T-helper 1 cell treated with Interleukin-12 subunit alpha and Interleukin-12 subunit beta and Interleukin-4 antibody, amounts not matched to agents 30 μg/mL and 1 μg/mL, for 36 hours (primary cell): ENCODE data around the gene LPAR1.
A peak's percentile ranks its signal among the peaks of the same experiment; 100 is the strongest.

Source experiments
- H3K27ac Mint-ChIP-seq: one replicate; pipeline ENCODE4 v1.8.0; 2021; ENCODE audit warnings: mild to moderate bottlenecking, mixed read lengths
- H3K27me3 Mint-ChIP-seq: one replicate; pipeline ENCODE4 v1.8.0; 2021; ENCODE audit warnings: low read depth, mixed read lengths
- H3K36me3 Mint-ChIP-seq: one replicate; pipeline ENCODE4 v1.8.0; 2021; ENCODE audit warnings: low read depth, mixed read lengths
- H3K4me1 Mint-ChIP-seq: one replicate; pipeline ENCODE4 v1.8.0; 2021; ENCODE audit warnings: low read depth, mixed read lengths
- H3K4me3 Mint-ChIP-seq: one replicate; pipeline ENCODE4 v1.8.0; 2021; ENCODE audit warnings: mild to moderate bottlenecking, moderate library complexity, mixed read lengths
- H3K9me3 Mint-ChIP-seq: one replicate; pipeline ENCODE4 v1.8.0; 2021; ENCODE audit warnings: mixed read lengths

LPAR1 gene

DNA sequence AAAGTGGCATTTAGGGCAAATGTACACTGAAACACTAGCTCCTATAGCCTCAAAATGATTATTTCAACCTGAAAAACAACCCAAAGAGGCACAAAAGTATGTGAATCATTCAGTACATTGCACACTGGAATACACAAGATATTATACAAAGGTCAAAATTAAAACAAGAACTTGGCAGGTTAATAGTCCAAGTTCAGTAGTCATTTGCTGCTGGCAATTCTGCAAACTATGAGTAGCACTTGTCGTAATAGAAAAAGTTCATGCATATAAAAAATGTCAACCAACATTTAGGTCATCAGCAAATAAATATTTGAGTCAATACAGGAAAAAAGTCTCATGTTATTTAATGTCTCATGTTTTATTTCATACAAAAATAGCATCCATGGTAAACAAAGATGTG is 98.7 kb downstream of the LPAR1 start:
- no peaks in the 10 kb centered on the region for H3K4me1 Mint-ChIP-seq
- no peak overlapping the region for H3K27ac Mint-ChIP-seq
- no peak overlapping the region for H3K4me3 Mint-ChIP-seq
- peaks cover 14% of the 10 kb centered on the region for H3K9me3 Mint-ChIP-seq
- H3K27me3 Mint-ChIP-seq: no peaks in the 10 kb centered on the region
- H3K36me3 Mint-ChIP-seq: no peaks in the 10 kb centered on the region

DNA sequence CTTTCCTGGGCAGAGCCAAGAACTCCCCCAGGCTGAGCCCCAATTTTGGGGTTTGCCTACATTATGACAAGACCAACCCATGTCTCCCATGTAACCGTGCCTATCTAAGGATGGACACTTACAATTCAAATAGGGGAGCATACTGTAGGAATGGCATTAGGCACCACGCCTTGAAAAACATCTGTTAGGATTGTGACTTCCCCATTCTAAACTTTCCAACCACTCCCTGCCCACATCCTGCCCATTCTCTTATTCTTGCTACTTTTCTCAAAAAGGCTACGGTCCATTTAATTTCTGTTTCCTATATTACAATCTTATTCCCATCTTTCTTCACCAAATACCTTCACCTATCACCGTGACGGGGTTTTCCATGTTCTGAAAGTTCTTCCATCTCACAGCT is 99.2 kb downstream of the LPAR1 start:
- no peak overlapping the region for H3K4me3 Mint-ChIP-seq
- no peaks in the 10 kb centered on the region for H3K36me3 Mint-ChIP-seq
- H3K27ac Mint-ChIP-seq: no peak overlapping the region
- no peaks in the 10 kb centered on the region for H3K4me1 Mint-ChIP-seq
- peaks cover 14% of the 10 kb centered on the region for H3K9me3 Mint-ChIP-seq
- no peaks in the 10 kb centered on the region for H3K27me3 Mint-ChIP-seq

DNA sequence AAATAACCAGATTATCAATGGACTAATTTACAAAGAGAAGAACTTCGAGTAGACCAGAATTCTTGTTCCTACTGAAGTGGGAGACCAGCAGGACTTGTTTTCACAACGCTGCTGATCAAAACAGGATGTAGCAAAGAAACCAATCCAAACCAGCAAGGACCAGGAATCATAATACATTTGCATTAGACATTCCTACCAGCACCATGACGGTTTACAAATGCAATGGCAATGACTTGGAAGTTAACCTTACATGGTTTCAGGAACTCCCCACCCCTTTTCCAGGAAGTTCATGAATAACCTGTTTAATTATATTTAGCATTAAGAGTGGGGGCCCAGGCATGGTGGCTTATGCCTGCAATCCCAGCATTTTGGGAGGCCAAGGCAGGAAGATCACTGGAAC is 100.0 kb downstream of the LPAR1 start:
- no peak overlapping the region for H3K4me3 Mint-ChIP-seq
- no peak overlapping the region for H3K27ac Mint-ChIP-seq
- no peaks in the 10 kb centered on the region for H3K36me3 Mint-ChIP-seq
- no peaks in the 10 kb centered on the region for H3K27me3 Mint-ChIP-seq
- peaks cover 14% of the 10 kb centered on the region for H3K9me3 Mint-ChIP-seq
- peaks cover 4% of the 10 kb centered on the region for H3K4me1 Mint-ChIP-seq

DNA sequence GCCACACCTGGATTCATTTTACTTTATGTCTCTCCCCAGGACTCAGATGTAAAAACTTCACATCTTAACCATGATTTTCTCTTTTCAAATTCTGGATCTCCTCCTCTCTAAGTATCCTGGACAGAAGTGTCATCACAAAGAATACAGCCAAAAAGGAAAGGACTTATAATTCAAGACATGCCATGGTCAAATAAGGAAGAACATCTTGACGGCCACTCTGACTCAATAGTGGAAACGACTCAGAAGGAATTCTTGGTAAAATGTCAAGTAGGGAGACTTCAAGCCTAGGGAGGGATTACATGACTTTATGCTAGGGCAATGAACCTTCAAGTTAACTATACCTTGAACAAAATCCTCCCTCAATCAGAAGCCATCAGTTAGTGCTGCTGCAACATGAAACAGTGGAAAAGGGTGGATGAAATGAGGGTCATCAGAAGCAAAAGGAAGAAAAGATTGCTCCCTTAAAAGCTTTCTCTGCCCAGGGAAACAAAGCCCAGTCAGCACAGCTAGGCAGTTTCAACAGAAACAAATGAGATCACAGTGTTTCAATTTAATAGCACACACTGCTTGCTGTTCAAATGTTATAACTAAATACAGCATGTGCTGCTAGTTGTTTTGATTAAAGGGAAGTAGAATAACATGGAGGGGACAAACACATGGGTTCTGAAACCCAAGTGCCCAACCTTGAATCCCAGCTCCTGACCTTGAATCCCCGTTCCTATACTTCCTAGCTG is 101.4 kb downstream of the LPAR1 start:
- no peaks in the 10 kb centered on the region for H3K27me3 Mint-ChIP-seq
- H3K4me3 Mint-ChIP-seq: no peak overlapping the region
- H3K27ac Mint-ChIP-seq: no peak overlapping the region
- H3K9me3 Mint-ChIP-seq: peaks cover 14% of the 10 kb centered on the region
- H3K4me1 Mint-ChIP-seq: peaks cover 5% of the 10 kb centered on the region
- H3K36me3 Mint-ChIP-seq: no peaks in the 10 kb centered on the region

DNA sequence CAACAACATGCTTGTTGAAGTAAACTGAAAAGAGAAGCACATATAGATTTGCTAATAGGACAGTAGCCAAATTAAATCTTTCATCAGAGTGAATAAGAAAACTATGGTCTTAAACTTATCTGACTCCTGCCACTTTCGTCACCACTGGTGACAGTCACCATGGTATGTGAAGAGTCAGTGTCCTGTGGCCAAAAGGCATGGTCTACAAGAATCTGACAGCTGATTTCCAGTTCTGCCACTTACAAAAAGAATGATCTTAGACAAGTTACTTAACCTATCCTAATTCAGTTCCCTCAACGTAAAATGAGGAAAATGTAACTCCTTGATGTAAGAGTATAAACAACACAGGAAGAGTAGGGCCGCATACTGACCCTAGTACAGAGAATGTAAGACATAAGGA is 102.0 kb downstream of the LPAR1 start:
- H3K4me1 Mint-ChIP-seq: peaks cover 5% of the 10 kb centered on the region
- no peaks in the 10 kb centered on the region for H3K36me3 Mint-ChIP-seq
- no peak overlapping the region for H3K4me3 Mint-ChIP-seq

DNA sequence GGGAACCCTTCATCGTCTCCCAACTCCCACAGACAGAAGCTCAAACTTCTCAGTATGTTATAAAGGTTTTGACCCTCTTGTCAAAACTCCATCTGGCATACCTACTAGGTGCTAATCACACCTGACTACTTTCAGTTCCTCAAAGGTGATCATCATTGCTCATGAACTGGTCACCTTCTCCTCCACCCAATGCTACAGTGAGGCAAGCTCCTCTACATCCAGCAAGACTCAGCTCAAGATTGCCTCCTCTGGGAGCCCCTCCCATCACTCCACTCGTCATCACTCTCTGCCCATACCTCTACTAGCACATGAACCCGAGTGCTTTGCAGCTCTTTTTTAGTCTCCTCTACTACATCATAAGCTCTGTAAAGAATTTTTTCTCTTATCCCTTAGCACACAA is 102.4 kb downstream of the LPAR1 start:
- H3K27me3 Mint-ChIP-seq: no peaks in the 10 kb centered on the region
- no peak overlapping the region for H3K4me3 Mint-ChIP-seq
- no peak overlapping the region for H3K27ac Mint-ChIP-seq
- no peaks in the 10 kb centered on the region for H3K36me3 Mint-ChIP-seq
- H3K4me1 Mint-ChIP-seq: peaks cover 5% of the 10 kb centered on the region
- peaks cover 8% of the 10 kb centered on the region for H3K9me3 Mint-ChIP-seq

More for the DNA sequence above, 102.0 kb downstream of the LPAR1 start:
- H3K27me3 Mint-ChIP-seq: no peaks in the 10 kb centered on the region
- H3K27ac Mint-ChIP-seq: no peak overlapping the region
- peaks cover 8% of the 10 kb centered on the region for H3K9me3 Mint-ChIP-seq

DNA sequence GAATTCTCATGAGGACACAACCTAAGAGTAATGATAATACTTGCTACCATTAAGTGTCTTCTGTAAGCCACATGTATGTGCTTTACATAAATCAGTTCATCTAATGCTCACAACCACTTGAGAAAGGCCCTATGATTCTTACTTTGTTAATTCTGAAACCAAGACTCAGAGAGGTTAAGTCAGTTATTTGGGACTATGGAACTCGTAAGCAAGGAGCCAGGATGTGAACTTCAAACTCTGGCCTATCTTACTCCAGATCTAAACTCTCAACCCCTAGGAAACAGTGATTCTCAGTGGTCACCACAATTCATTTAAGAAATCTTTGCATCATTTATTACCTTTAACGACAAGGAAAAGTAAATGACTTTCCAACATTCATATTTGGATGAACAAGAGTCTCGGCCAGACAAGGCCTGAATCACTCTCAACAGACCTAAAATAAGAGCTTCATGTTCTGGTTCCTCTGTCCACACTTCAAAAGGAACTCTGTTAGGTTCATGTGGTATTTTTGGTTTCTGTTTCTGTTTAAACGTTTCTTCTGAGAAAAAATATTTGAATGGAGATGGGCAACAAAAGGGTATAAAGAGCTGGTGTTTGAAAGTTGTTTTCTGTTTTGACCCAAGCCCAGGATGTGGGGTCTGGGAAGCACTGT is 104.8 kb downstream of the LPAR1 start:
- Mint-ChIP-seq H3K4me1 (peaks cover 5% of the 10 kb centered on the region), H3K27me3 (no peaks in the 10 kb centered on the region), H3K36me3 (no peaks in the 10 kb centered on the region), H3K9me3 (peaks cover 4% of the 10 kb centered on the region), H3K4me3 (no peak overlapping the region), H3K27ac (peak overlapping the region; percentile 17)

DNA sequence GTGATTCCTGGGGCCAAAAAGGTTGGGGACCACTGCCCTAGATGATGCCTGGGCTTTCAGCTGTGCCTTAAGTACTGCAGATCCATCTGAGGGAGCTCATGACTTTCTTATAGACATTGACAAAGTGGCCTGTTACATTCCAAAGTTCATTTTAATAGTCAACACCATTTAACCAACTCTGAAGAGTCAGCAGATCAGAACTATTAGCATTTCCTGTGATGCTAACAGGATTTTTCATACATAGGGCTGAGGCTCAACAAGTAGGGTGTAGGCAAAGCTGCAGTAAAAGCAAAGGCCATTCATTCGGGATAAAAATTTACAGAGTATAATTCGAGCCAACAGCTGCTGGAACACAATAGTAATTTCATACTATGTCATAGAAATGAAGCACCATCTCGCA is 105.4 kb downstream of the LPAR1 start:
- Mint-ChIP-seq H3K27ac (no peak overlapping the region), H3K9me3 (peaks cover 4% of the 10 kb centered on the region), H3K27me3 (no peaks in the 10 kb centered on the region), H3K4me3 (no peak overlapping the region), H3K4me1 (peaks cover 5% of the 10 kb centered on the region), H3K36me3 (no peaks in the 10 kb centered on the region)

DNA sequence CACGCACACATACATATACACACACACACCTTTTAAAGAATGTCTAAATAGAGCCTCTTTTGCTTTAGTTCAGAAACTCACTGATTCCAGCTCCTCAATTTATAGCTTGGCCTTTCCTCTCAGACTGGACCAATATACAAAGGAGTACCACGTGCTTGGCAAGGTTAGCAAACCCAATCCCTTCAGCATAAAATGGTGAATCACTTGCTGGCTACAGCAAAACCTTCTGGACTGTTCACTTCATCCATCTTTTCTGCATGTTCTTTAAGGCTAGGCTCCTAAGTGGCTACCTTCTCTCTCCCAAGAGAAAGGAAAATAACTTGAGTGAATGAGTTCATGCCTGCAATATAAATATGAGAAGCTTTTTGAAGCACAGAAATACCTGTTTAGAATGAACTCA is 109.7 kb downstream of the LPAR1 start:
- Mint-ChIP-seq H3K4me3 (no peak overlapping the region), H3K36me3 (no peaks in the 10 kb centered on the region), H3K4me1 (peaks cover 5% of the 10 kb centered on the region), H3K9me3 (no peaks in the 10 kb centered on the region), H3K27me3 (no peaks in the 10 kb centered on the region), H3K27ac (no peak overlapping the region)

DNA sequence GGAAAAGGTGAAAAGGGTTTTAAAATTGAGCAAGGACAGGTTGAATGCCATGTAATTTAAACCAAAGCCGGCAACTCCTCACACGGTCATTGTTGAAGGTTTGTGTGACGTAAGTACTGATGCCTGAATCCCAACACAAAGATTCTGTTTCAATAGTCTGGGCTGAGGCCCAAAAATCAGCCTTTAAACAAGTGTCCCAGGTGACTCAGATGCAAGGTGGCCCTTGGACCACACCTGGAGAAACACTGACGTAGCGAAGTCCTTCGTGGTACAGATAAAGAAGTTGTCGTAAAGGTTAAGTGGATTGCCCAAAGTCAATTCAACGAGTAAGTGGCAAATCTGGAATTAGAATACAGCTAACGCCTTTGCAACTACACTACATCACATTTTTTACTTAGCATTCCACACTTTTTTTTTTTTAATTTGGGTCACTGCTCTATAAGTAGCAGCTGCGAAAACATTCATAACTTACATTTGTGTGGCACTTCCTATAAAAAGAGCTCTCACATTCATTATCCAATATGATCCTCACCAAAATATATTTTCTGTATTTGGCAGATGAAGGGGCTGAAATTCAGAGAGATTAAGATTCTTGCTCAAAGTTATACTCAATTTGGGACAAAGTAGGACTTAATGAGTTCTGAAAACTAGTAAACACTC is 111.3 kb downstream of the LPAR1 start:
- Mint-ChIP-seq H3K4me1 (no peaks in the 10 kb centered on the region), H3K27ac (no peak overlapping the region), H3K4me3 (no peak overlapping the region), H3K36me3 (no peaks in the 10 kb centered on the region), H3K27me3 (no peaks in the 10 kb centered on the region), H3K9me3 (no peaks in the 10 kb centered on the region)

DNA sequence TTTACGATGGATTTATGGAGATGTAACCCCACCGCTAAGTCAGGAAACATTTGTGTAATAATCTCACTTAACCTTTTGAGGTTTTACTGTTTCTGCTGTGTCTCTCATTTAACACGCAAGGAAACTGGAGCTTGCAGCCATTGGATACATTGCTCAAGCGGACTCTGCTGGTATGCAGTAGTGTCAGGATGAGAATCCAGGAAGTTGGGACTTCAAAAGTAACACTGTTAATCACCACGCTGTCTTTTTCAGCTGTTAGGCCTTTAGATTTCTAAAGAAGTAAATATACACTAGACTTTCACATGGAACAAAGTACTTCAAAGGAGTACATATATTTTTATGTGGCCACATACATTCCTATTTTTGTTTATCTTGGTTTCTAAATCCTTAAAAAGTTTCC is 114.7 kb downstream of the LPAR1 start:
- Mint-ChIP-seq H3K9me3 (no peaks in the 10 kb centered on the region), H3K36me3 (no peaks in the 10 kb centered on the region), H3K27ac (no peak overlapping the region), H3K4me3 (no peak overlapping the region), H3K4me1 (no peaks in the 10 kb centered on the region), H3K27me3 (no peaks in the 10 kb centered on the region)

DNA sequence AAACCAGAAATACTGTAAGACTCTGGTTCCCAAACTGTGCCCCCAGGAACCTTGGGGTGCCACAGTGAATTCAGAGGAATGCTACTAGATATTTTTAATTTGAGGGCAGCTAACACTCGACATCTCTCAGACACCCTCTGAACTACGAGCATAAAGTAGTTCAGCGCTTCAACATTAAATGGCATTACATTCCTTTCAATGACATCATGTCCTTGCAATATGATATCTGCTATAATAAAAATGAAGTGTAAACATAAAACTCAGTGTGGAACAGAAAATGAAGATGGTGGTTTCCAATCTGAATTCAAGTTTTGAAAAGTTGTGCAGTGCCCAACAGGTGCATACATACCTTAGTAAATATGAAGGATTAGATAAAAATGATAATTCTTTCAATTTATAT is 116.1 kb downstream of the LPAR1 start:
- no peaks in the 10 kb centered on the region for H3K4me1 Mint-ChIP-seq
- H3K9me3 Mint-ChIP-seq: no peaks in the 10 kb centered on the region
- no peak overlapping the region for H3K27ac Mint-ChIP-seq
- no peaks in the 10 kb centered on the region for H3K36me3 Mint-ChIP-seq
- H3K4me3 Mint-ChIP-seq: no peak overlapping the region
- H3K27me3 Mint-ChIP-seq: no peaks in the 10 kb centered on the region

DNA sequence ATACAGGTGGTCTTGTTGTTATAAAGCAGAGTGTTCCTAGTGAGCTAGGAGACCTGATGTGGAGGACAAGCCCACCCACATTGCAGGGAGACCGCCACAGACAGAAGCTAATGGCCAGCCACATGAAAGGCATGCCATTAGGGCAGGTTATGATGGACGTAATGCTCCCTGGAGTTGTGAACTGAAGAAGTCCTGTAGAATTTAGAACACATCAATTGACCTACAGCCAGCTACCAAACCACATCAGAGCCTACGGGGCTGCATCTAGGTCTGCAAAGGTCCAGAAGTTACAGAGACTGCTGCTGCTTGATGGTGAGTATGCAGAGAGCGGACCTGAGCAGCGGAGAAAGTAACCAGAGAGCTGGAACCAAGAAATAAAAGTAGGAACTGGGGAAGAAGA is 116.6 kb downstream of the LPAR1 start:
- Mint-ChIP-seq H3K27me3 (no peaks in the 10 kb centered on the region), H3K9me3 (no peaks in the 10 kb centered on the region), H3K36me3 (no peaks in the 10 kb centered on the region), H3K27ac (no peak overlapping the region), H3K4me3 (no peak overlapping the region), H3K4me1 (no peaks in the 10 kb centered on the region)

DNA sequence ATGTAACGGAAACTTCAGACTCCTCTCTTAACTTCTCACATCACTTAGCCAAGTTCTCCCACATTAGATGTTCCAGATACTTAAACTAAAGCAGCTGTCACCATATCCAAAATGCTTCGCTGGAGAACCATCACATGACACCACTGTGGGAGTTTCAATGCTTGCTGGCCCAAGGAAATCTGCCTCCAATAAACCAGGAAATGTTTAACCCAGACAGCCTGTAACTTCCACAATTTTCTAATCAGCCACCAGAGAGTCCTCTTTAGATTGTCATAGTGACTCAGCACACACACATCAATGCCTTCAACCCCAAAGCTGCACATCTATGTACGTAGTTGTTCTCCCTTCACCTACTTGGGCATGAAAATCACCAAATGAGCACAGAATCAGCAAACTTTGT is 118.7 kb downstream of the LPAR1 start:
- H3K4me1 Mint-ChIP-seq: no peaks in the 10 kb centered on the region
- H3K9me3 Mint-ChIP-seq: no peaks in the 10 kb centered on the region
- H3K27me3 Mint-ChIP-seq: no peaks in the 10 kb centered on the region
- no peaks in the 10 kb centered on the region for H3K36me3 Mint-ChIP-seq
- no peak overlapping the region for H3K4me3 Mint-ChIP-seq
- H3K27ac Mint-ChIP-seq: no peak overlapping the region

DNA sequence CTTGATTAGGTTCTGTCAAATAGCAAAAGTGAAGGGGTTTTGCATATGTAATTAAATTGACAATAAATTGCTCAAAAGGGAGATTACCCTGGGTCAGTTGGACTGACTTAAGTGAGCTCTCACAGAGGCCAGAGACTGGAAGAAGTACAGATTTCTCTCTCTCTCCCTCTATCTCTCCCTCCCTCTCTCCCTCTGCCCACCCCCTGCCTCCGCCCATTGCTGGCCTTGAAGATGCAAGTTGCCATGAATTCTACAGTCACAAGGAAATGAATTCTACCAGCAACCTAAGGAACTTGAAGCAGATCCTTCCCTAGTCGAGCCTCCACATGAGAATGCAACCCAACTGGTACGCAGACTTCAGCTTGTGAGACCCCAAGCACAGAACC is 119.2 kb downstream of the LPAR1 start:
- Mint-ChIP-seq H3K4me3 (no peak overlapping the region), H3K36me3 (no peaks in the 10 kb centered on the region), H3K9me3 (no peaks in the 10 kb centered on the region), H3K27me3 (no peaks in the 10 kb centered on the region), H3K27ac (no peak overlapping the region), H3K4me1 (no peaks in the 10 kb centered on the region)
